Measurements from ENCODE around the gene SLC7A14.

- TF ChIP-seq, protein P1, sequence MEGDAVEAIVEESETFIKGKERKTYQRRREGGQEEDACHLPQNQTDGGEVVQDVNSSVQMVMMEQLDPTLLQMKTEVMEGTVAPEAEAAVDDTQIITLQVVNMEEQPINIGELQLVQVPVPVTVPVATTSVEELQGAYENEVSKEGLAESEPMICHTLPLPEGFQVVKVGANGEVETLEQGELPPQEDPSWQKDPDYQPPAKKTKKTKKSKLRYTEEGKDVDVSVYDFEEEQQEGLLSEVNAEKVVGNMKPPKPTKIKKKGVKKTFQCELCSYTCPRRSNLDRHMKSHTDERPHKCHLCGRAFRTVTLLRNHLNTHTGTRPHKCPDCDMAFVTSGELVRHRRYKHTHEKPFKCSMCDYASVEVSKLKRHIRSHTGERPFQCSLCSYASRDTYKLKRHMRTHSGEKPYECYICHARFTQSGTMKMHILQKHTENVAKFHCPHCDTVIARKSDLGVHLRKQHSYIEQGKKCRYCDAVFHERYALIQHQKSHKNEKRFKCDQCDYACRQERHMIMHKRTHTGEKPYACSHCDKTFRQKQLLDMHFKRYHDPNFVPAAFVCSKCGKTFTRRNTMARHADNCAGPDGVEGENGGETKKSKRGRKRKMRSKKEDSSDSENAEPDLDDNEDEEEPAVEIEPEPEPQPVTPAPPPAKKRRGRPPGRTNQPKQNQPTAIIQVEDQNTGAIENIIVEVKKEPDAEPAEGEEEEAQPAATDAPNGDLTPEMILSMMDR (IDR thresholded peaks at IDR 0.05), result no peak
- TF ChIP-seq EZH2 (IDR thresholded peaks at IDR 0.05) (peak; percentile 89), EZH2phosphoT487 (IDR thresholded peaks at IDR 0.05) (no peak)
These were observed 166.3 kb downstream of the SLC7A14 start for GRCh38 chr3:170419557-170420087.

All from neural progenitor cell (in vitro differentiated cells).